Measurements from ENCODE around the gene C13orf46.
"Not testable (repeated sequence)": the region's sequence is repeated elsewhere in the genome, so short reads cannot be mapped to it uniquely, and the experiment has no call there.

C13orf46 gene

GRCh38 chr13:113914333-113915011 is 59.4 kb downstream of the C13orf46 start:
- in situ Hi-C loops (cut with HindIII; ENCODE audit: low pct_ligation_motif_present, low sequenced_read_pairs): no loop called here
- DNase-seq: no peak

GRCh38 chr13:113913838-113914237 is 60.0 kb downstream of the C13orf46 start:
- H3K36me3 ChIP-seq (replicated peaks); H3K27ac ChIP-seq; H3K4me3 ChIP-seq (ENCODE audit: low read depth, low read length); DNase-seq; in situ Hi-C loops (cut with HindIII; ENCODE audit: low pct_ligation_motif_present, low sequenced_read_pairs); H3K27me3 ChIP-seq (replicated peaks): not testable (repeated sequence)

More at GRCh38 chr13:113914333-113915011, 59.4 kb downstream of the C13orf46 start:
- no peaks in the 10 kb centered on the region for H3K36me3 ChIP-seq (replicated peaks)
- H3K27ac ChIP-seq: no peak overlapping the region
- no peak overlapping the region for H3K4me3 ChIP-seq (ENCODE audit: low read depth, low read length)
- H3K27me3 ChIP-seq (replicated peaks): peaks cover 7% of the 10 kb centered on the region
- TF ChIP-seq CTCF (IDR thresholded peaks at IDR 0.05; ENCODE audit: low read depth, low read length, missing control alignments): no peak

- H3K27me3 ChIP-seq (replicated peaks); in situ Hi-C loops (cut with HindIII; ENCODE audit: low pct_ligation_motif_present, low sequenced_read_pairs); H3K36me3 ChIP-seq (replicated peaks); DNase-seq; H3K4me3 ChIP-seq (ENCODE audit: low read depth, low read length); H3K27ac ChIP-seq: not testable (repeated sequence)
Observed at GRCh38 chr13:113913408-113913807, 60.5 kb downstream of the C13orf46 start.

- H3K27me3 ChIP-seq (replicated peaks): peaks cover 7% of the 10 kb centered on the region
- no peak overlapping the region for H3K4me3 ChIP-seq (ENCODE audit: low read depth, low read length)
- no peak for TF ChIP-seq CTCF (IDR thresholded peaks at IDR 0.05; ENCODE audit: low read depth, low read length, missing control alignments)
- no peak for DNase-seq
- no peak overlapping the region for H3K27ac ChIP-seq
- in situ Hi-C loops (cut with HindIII; ENCODE audit: low pct_ligation_motif_present, low sequenced_read_pairs): no loop called here
- no peaks in the 10 kb centered on the region for H3K36me3 ChIP-seq (replicated peaks)
Observed at GRCh38 chr13:113912596-113912995, 61.3 kb downstream of the C13orf46 start.

GRCh38 chr13:113907635-113908617 is 66.0 kb downstream of the C13orf46 start:
- in situ Hi-C loops (cut with HindIII; ENCODE audit: low pct_ligation_motif_present, low sequenced_read_pairs): no loop called here
- Histone ChIP-seq H3K27ac (no peak overlapping the region), H3K4me3 (ENCODE audit: low read depth, low read length) (no peak overlapping the region)

GRCh38 chr13:113906571-113906970 is 67.3 kb downstream of the C13orf46 start:
- Histone ChIP-seq H3K36me3 (replicated peaks) (no peaks in the 10 kb centered on the region), H3K27me3 (replicated peaks) (no peaks in the 10 kb centered on the region), H3K27ac (no peak overlapping the region), H3K4me3 (ENCODE audit: low read depth, low read length) (no peak overlapping the region)
- DNase-seq: no peak
- in situ Hi-C loops (cut with HindIII; ENCODE audit: low pct_ligation_motif_present, low sequenced_read_pairs): no loop called here
- no peak for TF ChIP-seq CTCF (IDR thresholded peaks at IDR 0.05; ENCODE audit: low read depth, low read length, missing control alignments)

More at GRCh38 chr13:113907635-113908617, 66.0 kb downstream of the C13orf46 start:
- TF ChIP-seq CTCF (IDR thresholded peaks at IDR 0.05; ENCODE audit: low read depth, low read length, missing control alignments): no peak
- DNase-seq: no peak
- Histone ChIP-seq H3K27me3 (replicated peaks) (no peaks in the 10 kb centered on the region), H3K36me3 (replicated peaks) (no peaks in the 10 kb centered on the region)

Data from brain microvascular endothelial cell (primary cell).